ENCODE data around the gene SLC38A3.

The SLC38A3 gene

GRCh38 chr3:50201573-50202315 lies 3.3 kb upstream of the SLC38A3 start:
- DNase-seq (ENCODE audit: low read depth, low spot score): no peak
- Histone ChIP-seq H3K9ac (ENCODE audit: insufficient read length) (no peak overlapping the region), H3K36me3 (ENCODE audit: insufficient read depth, low read length) (no peaks in the 10 kb centered on the region), H3K9me3 (ENCODE audit: low read depth, low read length) (no peaks in the 10 kb centered on the region), H3K27ac (no peak overlapping the region), H3K4me3 (no peak overlapping the region)
- TF ChIP-seq POLR2AphosphoS5 (IDR thresholded peaks at IDR 0.05; ENCODE audit: borderline replicate concordance, low read depth, low read length) (no peak), FOXP2 (optimal IDR thresholded peaks at IDR 0.05; ENCODE audit: control extremely low read depth, extremely low read length, insufficient read depth) (no peak), EZH2 (IDR thresholded peaks at IDR 0.05) (no peak)

- Histone ChIP-seq H3K4me3 (no peak overlapping the region), H3K36me3 (ENCODE audit: insufficient read depth, low read length) (no peaks in the 10 kb centered on the region), H3K27ac (no peak overlapping the region), H3K9me3 (ENCODE audit: low read depth, low read length) (no peaks in the 10 kb centered on the region), H3K9ac (ENCODE audit: insufficient read length) (no peak overlapping the region)
- DNase-seq (ENCODE audit: low read depth, low spot score): no peak
- TF ChIP-seq POLR2AphosphoS5 (IDR thresholded peaks at IDR 0.05; ENCODE audit: borderline replicate concordance, low read depth, low read length) (no peak), EZH2 (IDR thresholded peaks at IDR 0.05) (no peak), FOXP2 (optimal IDR thresholded peaks at IDR 0.05; ENCODE audit: control extremely low read depth, extremely low read length, insufficient read depth) (no peak)
Observed at GRCh38 chr3:50202353-50203112, 2.5 kb upstream of the SLC38A3 start.

GRCh38 chr3:50203113-50203808 lies 1.8 kb upstream of the SLC38A3 start:
- TF ChIP-seq POLR2AphosphoS5 (IDR thresholded peaks at IDR 0.05; ENCODE audit: borderline replicate concordance, low read depth, low read length): no peak
- no peak for TF ChIP-seq FOXP2 (optimal IDR thresholded peaks at IDR 0.05; ENCODE audit: control extremely low read depth, extremely low read length, insufficient read depth)
- TF ChIP-seq EZH2 (IDR thresholded peaks at IDR 0.05): no peak
- H3K4me3 ChIP-seq: no peak overlapping the region
- DNase-seq (ENCODE audit: low read depth, low spot score): no peak

GRCh38 chr3:50203809-50204803 lies 965 bp upstream of the SLC38A3 start:
- no peaks in the 10 kb centered on the region for H3K9me3 ChIP-seq (ENCODE audit: low read depth, low read length)
- no peak for DNase-seq (ENCODE audit: low read depth, low spot score)
- no peak overlapping the region for H3K4me3 ChIP-seq
- no peaks in the 10 kb centered on the region for H3K36me3 ChIP-seq (ENCODE audit: insufficient read depth, low read length)
- no peak overlapping the region for H3K9ac ChIP-seq (ENCODE audit: insufficient read length)
- no peak overlapping the region for H3K27ac ChIP-seq
- TF ChIP-seq FOXP2 (optimal IDR thresholded peaks at IDR 0.05; ENCODE audit: control extremely low read depth, extremely low read length, insufficient read depth) (no peak), POLR2AphosphoS5 (IDR thresholded peaks at IDR 0.05; ENCODE audit: borderline replicate concordance, low read depth, low read length) (no peak), EZH2 (IDR thresholded peaks at IDR 0.05) (no peak)

More at GRCh38 chr3:50203113-50203808, 1.8 kb upstream of the SLC38A3 start:
- no peaks in the 10 kb centered on the region for H3K9me3 ChIP-seq (ENCODE audit: low read depth, low read length)
- H3K36me3 ChIP-seq (ENCODE audit: insufficient read depth, low read length): no peaks in the 10 kb centered on the region
- H3K27ac ChIP-seq: no peak overlapping the region
- no peak overlapping the region for H3K9ac ChIP-seq (ENCODE audit: insufficient read length)

GRCh38 chr3:50205413-50206276 lies 574 bp downstream of the SLC38A3 start:
- no peak for DNase-seq (ENCODE audit: low read depth, low spot score)
- TF ChIP-seq FOXP2 (optimal IDR thresholded peaks at IDR 0.05; ENCODE audit: control extremely low read depth, extremely low read length, insufficient read depth) (no peak), EZH2 (IDR thresholded peaks at IDR 0.05) (no peak), POLR2AphosphoS5 (IDR thresholded peaks at IDR 0.05; ENCODE audit: borderline replicate concordance, low read depth, low read length) (no peak)
- H3K36me3 ChIP-seq (ENCODE audit: insufficient read depth, low read length): no peaks in the 10 kb centered on the region
- no peak overlapping the region for H3K27ac ChIP-seq
- no peak overlapping the region for H3K9ac ChIP-seq (ENCODE audit: insufficient read length)
- no peaks in the 10 kb centered on the region for H3K9me3 ChIP-seq (ENCODE audit: low read depth, low read length)
- H3K4me3 ChIP-seq: peak overlapping the region; percentile 51

GRCh38 chr3:50207359-50208042 lies 2.4 kb downstream of the SLC38A3 start:
- no peak overlapping the region for H3K4me3 ChIP-seq
- DNase-seq (ENCODE audit: low read depth, low spot score): no peak
- TF ChIP-seq FOXP2 (optimal IDR thresholded peaks at IDR 0.05; ENCODE audit: control extremely low read depth, extremely low read length, insufficient read depth) (no peak), POLR2AphosphoS5 (IDR thresholded peaks at IDR 0.05; ENCODE audit: borderline replicate concordance, low read depth, low read length) (no peak), EZH2 (IDR thresholded peaks at IDR 0.05) (no peak)
- no peak overlapping the region for H3K27ac ChIP-seq
- no peaks in the 10 kb centered on the region for H3K36me3 ChIP-seq (ENCODE audit: insufficient read depth, low read length)
- H3K9ac ChIP-seq (ENCODE audit: insufficient read length): no peak overlapping the region
- no peaks in the 10 kb centered on the region for H3K9me3 ChIP-seq (ENCODE audit: low read depth, low read length)
